Small intestine (tissue), 7 donors: ENCODE measurements around the gene TPST2. TPM values are rescaled to one million over a fixed set of nuclear protein-coding genes. Genes with fewer than 3 reads are reported as not detected.

Experiments used
- DNase-seq, 2 donors: peaks; one replicate each; pipeline versions ENCODE4 v3.0.0 to v3.0.0-alpha.2; 2013
- FAIRE-seq: peaks from 2 replicates; lab custom pipeline; 2012; peaks lifted over from hg19 to GRCh38; lab: Jason Lieb, UNC
- H3K27ac ChIP-seq, 3 donors: one replicate each; pipeline ENCODE4 v1.5.1; 2013; ENCODE audit warnings: low read length in 2 of 3, mild to moderate bottlenecking in 2 of 3, control low read depth in 1 of 3, inconsistent platforms in 1 of 3, low read depth in 1 of 3, moderate library complexity in 1 of 3
- H3K27me3 ChIP-seq, 3 donors: one replicate each; pipeline ENCODE4 v1.6.1; 2013; ENCODE audit warnings: low read length in 3 of 3, inconsistent platforms in 1 of 3; ENCODE audit not compliant: control insufficient read depth in 3 of 3, insufficient read depth in 3 of 3
- H3K36me3 ChIP-seq, 3 donors: one replicate each; pipeline ENCODE4 v1.6.1; 2013; ENCODE audit warnings: low read length in 3 of 3, inconsistent platforms in 1 of 3, low read depth in 1 of 3, mild to moderate bottlenecking in 1 of 3, moderate library complexity in 1 of 3; ENCODE audit not compliant: control insufficient read depth in 3 of 3, insufficient read depth in 2 of 3
- H3K4me1 ChIP-seq, 3 donors: one replicate each; pipeline ENCODE4 v1.6.1; 2013; ENCODE audit warnings: low read length in 2 of 3, inconsistent platforms in 1 of 3, low read depth in 1 of 3, mild to moderate bottlenecking in 1 of 3, moderate library complexity in 1 of 3; ENCODE audit not compliant: control insufficient read depth in 3 of 3, insufficient read depth in 2 of 3
- H3K4me3 ChIP-seq, 3 donors: one replicate each; pipeline ENCODE4 v1.5.1; 2013; ENCODE audit warnings: low read length in 3 of 3, control low read depth in 1 of 3, inconsistent platforms in 1 of 3, low read depth in 1 of 3, mild to moderate bottlenecking in 1 of 3, moderate library complexity in 1 of 3
- H3K9me3 ChIP-seq, 2 donors: one replicate each; pipeline ENCODE4 v1.6.1; 2013; ENCODE audit warnings: low read depth in 1 of 2, low read length in 1 of 2; ENCODE audit not compliant: control insufficient read depth in 2 of 2, insufficient read depth in 1 of 2
- WGBS, 3 donors: extraction: QIAGEN DNeasy Blood & Tissue Kit; methylation state at CpG; one replicate each; pipeline ENCODE4 v1.1.7; 2013; 5-methylcytosine and 5-hydroxymethylcytosine counted together
- polyA plus RNA-seq, 4 donors: library from polyadenylated mRNA; stranded (reverse) in 3 of 4; unstranded in 1 of 4; fragments of 200-250 nt in 3 of 4; fragments of 120-200 nt in 1 of 4; gene quantifications; one replicate each; pipeline versions ENCODE4 v1.2.1 to v1.2.3, GENCODE V29; 2013
- donor health status: healthy with polysubstance abuse.
- donor health status: control.
- donor health status: control.
- donor health status: Bipolar disorder and iron deficiency.
- donor health status: healthy.

The TPST2 gene
- polyA plus RNA-seq, 4 donors, result 6.3 to 29.2 (median 16.6) TPM

GRCh38 chr22:26629988-26630761, 40.2 kb upstream of the TPST2 start:
- no peak for DNase-seq
- FAIRE-seq, result no peak
- Histone ChIP-seq H3K27ac (no peak overlapping the region), H3K36me3 (no peaks in the 10 kb centered on the region), H3K27me3 (no peaks in the 10 kb centered on the region), H3K9me3 (peaks cover 0 to 14% of the 10 kb centered on the region in 2 donors), H3K4me1 (peaks cover 0 to 14% (median 0%) of the 10 kb centered on the region in 3 donors), H3K4me3 (no peak overlapping the region)
- WGBS, 3 donors, result 90 to 94% (median 93%) methylated on average over 18 of the region's 18 CpGs

- Histone ChIP-seq H3K9me3 (peaks cover 0 to 10% of the 10 kb centered on the region in 2 donors), H3K27me3 (no peaks in the 10 kb centered on the region), H3K4me3 (no peak overlapping the region), H3K36me3 (no peaks in the 10 kb centered on the region), H3K4me1 (peaks cover 0 to 14% (median 0%) of the 10 kb centered on the region in 3 donors), H3K27ac (no peak overlapping the region)
- 85 to 89% (median 88%) methylated on average over 12 of the region's 12 CpGs for WGBS, 3 donors
- no peak for FAIRE-seq
- DNase-seq, result no peak
Measured at GRCh38 chr22:26624803-26625202, 34.9 kb upstream of the TPST2 start.

- Histone ChIP-seq H3K4me3 (no peak overlapping the region), H3K4me1 (peaks cover 0 to 10% (median 0%) of the 10 kb centered on the region in 3 donors), H3K27me3 (no peaks in the 10 kb centered on the region), H3K27ac (no peak overlapping the region), H3K9me3 (peaks cover 0 to 10% of the 10 kb centered on the region in 2 donors), H3K36me3 (no peaks in the 10 kb centered on the region)
- 93 to 100% (median 100%) methylated on average over 1 of the region's 1 CpG for WGBS, 3 donors
- FAIRE-seq, result no peak
- DNase-seq, result no peak
Measured at GRCh38 chr22:26623984-26624383, 34.1 kb upstream of the TPST2 start.

GRCh38 chr22:26621663-26622062, 31.7 kb upstream of the TPST2 start, which contains the start of gene CRYBA4:
TSS of gene CRYBA4 (plus strand) at chr22:26621963. CDS start at chr22:26622597, 634 bp downstream.
- no peaks in the 10 kb centered on the region for H3K4me1 ChIP-seq
- H3K27me3 ChIP-seq, result no peaks in the 10 kb centered on the region
- no peak for DNase-seq
- peaks cover 0 to 3% of the 10 kb centered on the region in 2 donors for H3K9me3 ChIP-seq
- WGBS, 3 donors, result 76 to 89% (median 87%) methylated on average over 7 of the region's 7 CpGs
- H3K4me3 ChIP-seq, result no peak within 1 kb of the TSS
- no peak for FAIRE-seq
- no peaks in the 10 kb centered on the region for H3K36me3 ChIP-seq
- H3K27ac ChIP-seq, result no peak within 1 kb of the TSS

- no peaks in the 10 kb centered on the region for H3K4me1 ChIP-seq
- no peaks in the 10 kb centered on the region for H3K27me3 ChIP-seq
- H3K36me3 ChIP-seq, result no peaks in the 10 kb centered on the region
- FAIRE-seq, result no peak
- H3K4me3 ChIP-seq, result no peak overlapping the region
- WGBS, 3 donors, result 84 to 93% (median 84%) methylated on average over 2 of the region's 2 CpGs
- no peak overlapping the region for H3K27ac ChIP-seq
- DNase-seq, result no peak
- peaks cover 0 to 3% of the 10 kb centered on the region in 2 donors for H3K9me3 ChIP-seq
Measured at GRCh38 chr22:26620197-26620596, 30.3 kb upstream of the TPST2 start.

- H3K27ac ChIP-seq, result no peak overlapping the region
- FAIRE-seq, result no peak
- no peak overlapping the region for H3K4me3 ChIP-seq
- H3K36me3 ChIP-seq, result no peaks in the 10 kb centered on the region
- H3K4me1 ChIP-seq, result no peaks in the 10 kb centered on the region
- no peak for DNase-seq
- no peaks in the 10 kb centered on the region for H3K9me3 ChIP-seq
- 44 to 63% (median 61%) methylated on average over 6 of the region's 6 CpGs for WGBS, 3 donors
- peaks cover 0 to under 1% (median 0%) of the 10 kb centered on the region in 3 donors for H3K27me3 ChIP-seq
Measured at GRCh38 chr22:26619510-26619909, 29.6 kb upstream of the TPST2 start.

- WGBS, 3 donors, result 83 to 90% (median 89%) methylated on average over 8 of the region's 8 CpGs
- no peaks in the 10 kb centered on the region for H3K36me3 ChIP-seq
- FAIRE-seq, result no peak
- H3K27ac ChIP-seq, result no peak overlapping the region
- no peaks in the 10 kb centered on the region for H3K4me1 ChIP-seq
- no peak overlapping the region for H3K4me3 ChIP-seq
- H3K9me3 ChIP-seq, result no peaks in the 10 kb centered on the region
- no peak for DNase-seq
- H3K27me3 ChIP-seq, result peaks cover 0 to 4% (median 0%) of the 10 kb centered on the region in 3 donors
Measured at GRCh38 chr22:26618455-26618854, 28.5 kb upstream of the TPST2 start.

- no peaks in the 10 kb centered on the region for H3K9me3 ChIP-seq
- no peaks in the 10 kb centered on the region for H3K4me1 ChIP-seq
- no peak within 1 kb of the TSS for H3K27ac ChIP-seq
- peaks cover 0 to 10% (median 0%) of the 10 kb centered on the region in 3 donors for H3K27me3 ChIP-seq
- 58 to 64% (median 59%) methylated on average over 7 of the region's 7 CpGs for whole genome bisulfite sequencing, 3 donors
- DNase-seq (no peak), FAIRE-seq (no peak)
- no peak within 1 kb of the TSS for H3K4me3 ChIP-seq
- H3K36me3 ChIP-seq, result no peaks in the 10 kb centered on the region
Measured at GRCh38 chr22:26617271-26618199, 27.6 kb upstream of the TPST2 start, which contains the start of gene CRYBB1. TSS of gene CRYBB1 (minus strand) at chr22:26618027. CDS start at chr22:26616319, 1,708 bp downstream.
